ENCODE data around the gene CAMK1D. TPM values are rescaled to one million over a fixed set of nuclear protein-coding genes. Genes with fewer than 3 reads are reported as not detected.
A peak's percentile ranks its signal among the peaks of the same experiment; 100 is the strongest.

The CAMK1D gene
- polyA plus RNA-seq, 2 of the 4 experiments (the other 2 are of a cell fraction) = 6.6 to 12.5 TPM

- Histone ChIP-seq H3K27ac (no peak overlapping the region), H3K4me1 (peaks cover 12% of the 10 kb centered on the region; the same call in 1 of the 3 replicates), H3K9me3 (no peaks in the 10 kb centered on the region), H3K4me2 (no peak overlapping the region), H3K4me3 (no peak overlapping the region)
- DNase-seq (ENCODE audit: low read depth in 1 of 2, low spot score in 1 of 2) (no peak), ATAC-seq (no peak), FAIRE-seq (no peak)
- WGBS (ENCODE audit: missing lambda C conversion rate) = 86% methylated on average over 17 of the region's 17 CpGs
- ChIA-PET CTCF (interaction anchor here (1.8 kb wide), 1 partner anchor 351 kb away, joined by 4 read pairs; no protein-coding TSS in a partner anchor), POLR2A (no interaction called here)
- TF ChIP-seq, protein P1, sequence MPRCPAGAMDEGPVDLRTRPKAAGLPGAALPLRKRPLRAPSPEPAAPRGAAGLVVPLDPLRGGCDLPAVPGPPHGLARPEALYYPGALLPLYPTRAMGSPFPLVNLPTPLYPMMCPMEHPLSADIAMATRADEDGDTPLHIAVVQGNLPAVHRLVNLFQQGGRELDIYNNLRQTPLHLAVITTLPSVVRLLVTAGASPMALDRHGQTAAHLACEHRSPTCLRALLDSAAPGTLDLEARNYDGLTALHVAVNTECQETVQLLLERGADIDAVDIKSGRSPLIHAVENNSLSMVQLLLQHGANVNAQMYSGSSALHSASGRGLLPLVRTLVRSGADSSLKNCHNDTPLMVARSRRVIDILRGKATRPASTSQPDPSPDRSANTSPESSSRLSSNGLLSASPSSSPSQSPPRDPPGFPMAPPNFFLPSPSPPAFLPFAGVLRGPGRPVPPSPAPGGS (IDR thresholded peaks at IDR 0.05) = no peak
- TF ChIP-seq JUN (IDR thresholded peaks at IDR 0.05) (no peak), HEYL (CRISPR knock-in tag; IDR thresholded peaks at IDR 0.05) (no peak), TFCP2L1 (CRISPR knock-in tag; IDR thresholded peaks at IDR 0.05) (no peak), ZSCAN20 (CRISPR knock-in tag; IDR thresholded peaks at IDR 0.05) (no peak)
- TF ChIP-seq, protein P2, sequence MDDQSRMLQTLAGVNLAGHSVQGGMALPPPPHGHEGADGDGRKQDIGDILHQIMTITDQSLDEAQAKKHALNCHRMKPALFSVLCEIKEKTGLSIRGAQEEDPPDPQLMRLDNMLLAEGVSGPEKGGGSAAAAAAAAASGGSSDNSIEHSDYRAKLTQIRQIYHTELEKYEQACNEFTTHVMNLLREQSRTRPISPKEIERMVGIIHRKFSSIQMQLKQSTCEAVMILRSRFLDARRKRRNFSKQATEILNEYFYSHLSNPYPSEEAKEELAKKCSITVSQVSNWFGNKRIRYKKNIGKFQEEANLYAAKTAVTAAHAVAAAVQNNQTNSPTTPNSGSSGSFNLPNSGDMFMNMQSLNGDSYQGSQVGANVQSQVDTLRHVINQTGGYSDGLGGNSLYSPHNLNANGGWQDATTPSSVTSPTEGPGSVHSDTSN (IDR thresholded peaks at IDR 0.05) = no peak
- TF ChIP-seq, protein P3, sequence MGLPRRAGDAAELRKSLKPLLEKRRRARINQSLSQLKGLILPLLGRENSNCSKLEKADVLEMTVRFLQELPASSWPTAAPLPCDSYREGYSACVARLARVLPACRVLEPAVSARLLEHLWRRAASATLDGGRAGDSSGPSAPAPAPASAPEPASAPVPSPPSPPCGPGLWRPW (IDR thresholded peaks at IDR 0.05) = no peak
Observed at GRCh38 chr10:12615296-12616220, 266.2 kb downstream of the CAMK1D start.

DNA sequence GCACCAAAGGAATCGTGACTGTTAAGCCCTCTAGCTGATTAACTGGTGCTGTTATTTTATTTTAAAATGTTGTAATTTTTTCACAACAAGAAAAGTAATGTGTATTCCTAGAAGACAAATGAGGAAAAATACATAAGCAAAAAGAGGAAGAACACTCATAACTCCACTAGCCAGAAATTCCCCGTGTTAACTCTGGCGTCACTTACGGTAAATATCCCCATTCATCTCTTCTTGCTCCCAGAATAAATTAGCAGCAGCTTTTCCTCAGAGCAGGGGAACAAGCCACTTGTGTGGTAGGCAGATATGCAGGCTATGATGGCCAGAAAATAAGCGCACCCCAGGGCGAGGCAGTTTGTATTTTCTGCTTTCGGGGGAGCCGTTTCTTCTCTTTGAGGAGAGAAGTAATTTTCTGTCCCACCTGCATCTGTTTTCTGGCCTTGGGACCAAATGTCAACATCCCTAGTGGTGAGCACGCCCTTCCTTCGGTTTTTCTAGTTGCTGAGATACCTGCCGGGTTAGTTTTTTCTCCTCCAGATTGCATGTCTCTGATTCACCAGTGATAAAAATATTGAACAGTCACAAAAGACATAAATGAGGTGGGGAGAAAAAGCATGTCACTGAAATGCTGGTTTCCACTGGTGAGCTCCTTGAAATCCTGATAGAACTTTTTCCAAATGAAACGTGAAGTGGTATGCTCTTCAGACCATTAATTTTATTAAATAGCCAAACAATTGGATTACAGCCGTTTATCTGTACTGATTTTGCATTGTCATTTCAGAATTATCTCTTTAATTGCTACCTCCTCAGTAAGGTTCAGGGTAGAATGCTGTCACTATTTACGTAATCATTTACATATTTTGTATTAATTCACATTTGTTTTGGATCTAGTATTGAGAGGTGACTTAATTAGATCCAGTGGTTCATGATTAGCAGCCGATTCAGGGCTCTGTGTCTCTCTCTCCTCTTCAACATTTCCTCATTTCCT is 268.1 kb downstream of the CAMK1D start:
- DNase-seq (ENCODE audit: low read depth in 1 of 2, low spot score in 1 of 2) (no peak), FAIRE-seq (no peak), ATAC-seq (no peak)
- Histone ChIP-seq H3K4me3 (no peak overlapping the region), H3K4me2 (peak overlapping the region; percentile 29; the same call in 2 of the 3 replicates), H3K9me3 (no peaks in the 10 kb centered on the region), H3K4me1 (peaks cover 12% of the 10 kb centered on the region; the same call in 1 of the 3 replicates), H3K27ac (peak overlapping the region in 1 of 2 experiments; percentile 12; a peak in 2 of 6 replicates)
- WGBS (ENCODE audit: missing lambda C conversion rate) = 67% methylated on average over 15 of the region's 15 CpGs
- ChIA-PET CTCF (interaction anchor here (0.7 to 1.2 kb wide), 3 partner anchors 13 to 94 kb away, joined by 3 read pairs; no protein-coding TSS in a partner anchor), POLR2A (no interaction called here)
- no peak for TF ChIP-seq JUNB (IDR thresholded peaks at IDR 0.05)

DNA sequence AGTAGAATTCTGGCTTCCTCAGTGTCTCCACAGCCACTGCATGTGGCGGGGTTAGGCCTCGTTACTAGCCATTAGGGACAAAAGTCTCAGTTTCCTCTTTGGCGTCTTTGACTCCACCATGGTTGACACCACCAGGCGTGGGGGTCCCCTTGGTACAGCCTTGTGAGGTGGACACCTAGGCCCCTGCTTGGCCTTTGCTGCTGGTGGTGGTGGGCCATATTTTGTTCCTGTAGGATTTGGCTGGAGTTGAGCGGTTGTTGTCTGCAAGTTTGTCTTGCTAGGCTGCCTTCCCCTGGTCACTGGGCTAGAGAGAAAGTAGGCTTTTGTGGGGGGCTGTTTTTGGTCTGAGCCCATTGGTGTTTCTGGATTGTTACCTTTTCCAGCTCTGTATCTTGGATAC is 272.7 kb downstream of the CAMK1D start:
- H3K4me1 ChIP-seq = peaks cover 19% of the 10 kb centered on the region; the same call in 2 of the 3 replicates
- FAIRE-seq (no peak), ATAC-seq (no peak), DNase-seq (ENCODE audit: low read depth in 1 of 2, low spot score in 1 of 2) (no peak)
- POLR2A ChIA-PET = no interaction called here
- CTCF ChIA-PET = interaction anchor here (1.0 kb wide), 1 partner anchor 44 kb away, joined by 3 read pairs; no protein-coding TSS in a partner anchor
- no peak overlapping the region for H3K27ac ChIP-seq
- H3K9me3 ChIP-seq = peaks cover 4% of the 10 kb centered on the region; the same call in 1 of the 3 replicates
- H3K4me2 ChIP-seq = no peak overlapping the region
- TF ChIP-seq HDAC2 (IDR thresholded peaks at IDR 0.05) = no peak
- TF ChIP-seq ZFP36 (IDR thresholded peaks at IDR 0.05; ENCODE audit: borderline replicate concordance, partially characterized antibody) = no peak
- WGBS (ENCODE audit: missing lambda C conversion rate) = 92% methylated on average over 5 of the region's 5 CpGs
- no peak overlapping the region for H3K4me3 ChIP-seq

- no peak overlapping the region for H3K27ac ChIP-seq
- no peak overlapping the region for H3K4me2 ChIP-seq
- H3K4me3 ChIP-seq = no peak overlapping the region
- H3K4me1 ChIP-seq = peaks cover 14% of the 10 kb centered on the region; the same call in 2 of the 3 replicates
- peaks cover 4% of the 10 kb centered on the region; the same call in 1 of the 3 replicates for H3K9me3 ChIP-seq
- DNase-seq (ENCODE audit: low read depth in 1 of 2, low spot score in 1 of 2) (no peak), ATAC-seq (0 out of 6 replicates have a peak, but pooled peaks of 1 of the 2 experiments have one; percentile 24), FAIRE-seq (no peak)
- 91% methylated on average over 11 of the region's 11 CpGs for WGBS (ENCODE audit: missing lambda C conversion rate)
- CTCF ChIA-PET = interaction anchor here (1.0 kb wide), 1 partner anchor 45 kb away, joined by 3 read pairs; no protein-coding TSS in a partner anchor
- POLR2A ChIA-PET = no interaction called here
- TF ChIP-seq KDM5A (IDR thresholded peaks at IDR 0.05) (no peak), JUNB (IDR thresholded peaks at IDR 0.05) (no peak), FOXS1 (CRISPR knock-in tag; IDR thresholded peaks at IDR 0.05) (no peak), FOSL2 (IDR thresholded peaks at IDR 0.05) (no peak), FOSL2 (CRISPR knock-in tag; IDR thresholded peaks at IDR 0.05) (no peak), RARB (CRISPR knock-in tag; IDR thresholded peaks at IDR 0.05) (no peak), NPAS2 (CRISPR knock-in tag; IDR thresholded peaks at IDR 0.05; ENCODE audit: borderline replicate concordance) (no peak), GATA3 (IDR thresholded peaks at IDR 0.05; ENCODE audit: borderline replicate concordance) (no peak), MAZ (IDR thresholded peaks at IDR 0.05; ENCODE audit: borderline replicate concordance, low read depth, low read length) (no peak), RFX5 (IDR thresholded peaks at IDR 0.05) (no peak), HOXB13 (CRISPR knock-in tag; IDR thresholded peaks at IDR 0.05; ENCODE audit: low read depth) (no peak), BHLHE40 (IDR thresholded peaks at IDR 0.05; ENCODE audit: low read depth, low read length) (no peak), POLR2AphosphoS2 (conservative IDR thresholded peaks at IDR 0.05; ENCODE audit: low read length) (no peak)
- TF ChIP-seq, protein P4, sequence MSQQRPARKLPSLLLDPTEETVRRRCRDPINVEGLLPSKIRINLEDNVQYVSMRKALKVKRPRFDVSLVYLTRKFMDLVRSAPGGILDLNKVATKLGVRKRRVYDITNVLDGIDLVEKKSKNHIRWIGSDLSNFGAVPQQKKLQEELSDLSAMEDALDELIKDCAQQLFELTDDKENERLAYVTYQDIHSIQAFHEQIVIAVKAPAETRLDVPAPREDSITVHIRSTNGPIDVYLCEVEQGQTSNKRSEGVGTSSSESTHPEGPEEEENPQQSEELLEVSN (IDR thresholded peaks at IDR 0.05; ENCODE audit: borderline replicate concordance, low read depth) = no peak
- TF ChIP-seq, protein P2 (IDR thresholded peaks at IDR 0.05) = no peak
Observed at GRCh38 chr10:12622691-12623090, 273.3 kb downstream of the CAMK1D start.
